SU-DHL-6 (cell line): ENCODE data around the gene MPI.

Experiments
- EZH2phosphoT487 ChIP-seq: fragments of 200-600 bp; sonication (generic), shearing (Covaris generic); conservative IDR thresholded peaks from 2 replicates; pipeline ENCODE4 v1.6.1; 2018; ENCODE audit warnings: mild to moderate bottlenecking, antibody characterized with exemption, low read length, moderate library complexity, mixed read lengths
- TF ChIP-seq, protein P1 (sequence below): fragments of 200-600 bp; sonication (generic); IDR thresholded peaks from one replicate; pipeline ENCODE4 v1.5.1; 2017; ENCODE audit warnings: antibody characterized with exemption, mild to moderate bottlenecking, low read length, moderate library complexity; ENCODE audit not compliant: insufficient read depth, poor library complexity, severe bottlenecking

DNA sequence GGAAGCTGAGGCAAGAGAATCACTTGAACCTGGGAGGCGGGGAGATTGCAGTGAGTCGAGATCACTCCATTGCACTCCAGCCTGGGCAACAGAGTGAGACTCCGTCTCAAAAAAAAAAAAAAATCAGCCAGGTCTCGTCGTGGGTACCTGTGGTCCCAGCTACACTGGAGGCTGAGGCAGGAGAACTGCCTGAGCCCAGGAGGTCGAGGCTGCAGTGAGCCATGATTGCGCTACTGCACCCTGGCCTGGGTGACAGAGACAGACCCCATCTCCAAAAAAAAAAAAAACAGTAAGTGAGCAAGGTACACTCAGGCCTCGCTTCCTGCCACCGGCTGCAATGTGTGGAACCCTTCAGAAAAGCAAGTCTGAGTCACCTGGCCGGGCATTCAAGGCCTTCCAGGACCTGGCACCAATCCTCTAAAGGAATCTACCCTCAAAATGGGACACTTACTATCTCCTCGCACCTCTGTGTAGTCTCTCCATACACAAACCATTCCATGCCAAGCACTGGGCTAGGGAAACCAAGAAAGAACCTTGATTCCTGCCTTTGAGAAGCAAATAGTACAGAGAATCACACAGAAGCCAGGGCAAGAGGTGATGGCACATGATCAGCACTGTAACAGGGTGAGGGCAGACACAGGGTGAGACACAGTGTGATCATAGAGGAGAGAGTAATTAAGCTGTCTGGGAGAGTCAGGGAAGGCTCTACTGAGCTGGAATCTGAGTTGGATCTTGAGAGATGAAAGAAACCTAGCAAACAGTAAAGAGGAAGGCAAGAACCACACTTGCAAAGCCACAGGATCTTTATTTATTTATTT, 26.4 kb upstream of the MPI start:
- TF ChIP-seq, protein P1, sequence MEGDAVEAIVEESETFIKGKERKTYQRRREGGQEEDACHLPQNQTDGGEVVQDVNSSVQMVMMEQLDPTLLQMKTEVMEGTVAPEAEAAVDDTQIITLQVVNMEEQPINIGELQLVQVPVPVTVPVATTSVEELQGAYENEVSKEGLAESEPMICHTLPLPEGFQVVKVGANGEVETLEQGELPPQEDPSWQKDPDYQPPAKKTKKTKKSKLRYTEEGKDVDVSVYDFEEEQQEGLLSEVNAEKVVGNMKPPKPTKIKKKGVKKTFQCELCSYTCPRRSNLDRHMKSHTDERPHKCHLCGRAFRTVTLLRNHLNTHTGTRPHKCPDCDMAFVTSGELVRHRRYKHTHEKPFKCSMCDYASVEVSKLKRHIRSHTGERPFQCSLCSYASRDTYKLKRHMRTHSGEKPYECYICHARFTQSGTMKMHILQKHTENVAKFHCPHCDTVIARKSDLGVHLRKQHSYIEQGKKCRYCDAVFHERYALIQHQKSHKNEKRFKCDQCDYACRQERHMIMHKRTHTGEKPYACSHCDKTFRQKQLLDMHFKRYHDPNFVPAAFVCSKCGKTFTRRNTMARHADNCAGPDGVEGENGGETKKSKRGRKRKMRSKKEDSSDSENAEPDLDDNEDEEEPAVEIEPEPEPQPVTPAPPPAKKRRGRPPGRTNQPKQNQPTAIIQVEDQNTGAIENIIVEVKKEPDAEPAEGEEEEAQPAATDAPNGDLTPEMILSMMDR: no peak
- TF ChIP-seq EZH2phosphoT487: no peak
